ENCODE measurements around the gene THADA.

GRCh38 chr2:43285987-43286386, 309.9 kb downstream of the THADA start:
- TF ChIP-seq CTCF (conservative IDR thresholded peaks at IDR 0.05; ENCODE audit: low read length) (no peak), EZH2phosphoT487 (IDR thresholded peaks at IDR 0.05; ENCODE audit: borderline replicate concordance, low read depth, low read length) (no peak)

All from OCI-LY7 (cell line).